Measurements from ENCODE around the gene PRKCE.

PRKCE gene

DNA sequence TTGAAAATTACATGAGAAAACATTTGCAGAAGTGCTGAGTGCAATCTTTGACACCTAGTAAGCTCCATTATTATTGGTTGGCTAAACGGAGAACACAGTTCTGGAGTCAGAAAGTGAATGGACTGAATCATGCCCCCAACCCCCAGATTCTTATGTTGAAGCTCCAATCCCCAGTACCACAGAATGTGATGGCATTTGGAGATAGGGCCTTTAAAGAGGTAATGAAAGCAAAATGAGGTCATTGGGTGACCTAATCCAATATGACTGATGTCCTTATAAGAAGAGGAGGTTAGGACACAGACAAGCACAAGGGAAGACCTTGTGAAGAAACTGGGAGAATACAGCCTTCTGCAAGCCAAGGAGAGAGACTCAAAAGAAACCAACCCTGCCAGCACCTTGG, 444.8 kb downstream of the PRKCE start:
- TF ChIP-seq, protein P1, sequence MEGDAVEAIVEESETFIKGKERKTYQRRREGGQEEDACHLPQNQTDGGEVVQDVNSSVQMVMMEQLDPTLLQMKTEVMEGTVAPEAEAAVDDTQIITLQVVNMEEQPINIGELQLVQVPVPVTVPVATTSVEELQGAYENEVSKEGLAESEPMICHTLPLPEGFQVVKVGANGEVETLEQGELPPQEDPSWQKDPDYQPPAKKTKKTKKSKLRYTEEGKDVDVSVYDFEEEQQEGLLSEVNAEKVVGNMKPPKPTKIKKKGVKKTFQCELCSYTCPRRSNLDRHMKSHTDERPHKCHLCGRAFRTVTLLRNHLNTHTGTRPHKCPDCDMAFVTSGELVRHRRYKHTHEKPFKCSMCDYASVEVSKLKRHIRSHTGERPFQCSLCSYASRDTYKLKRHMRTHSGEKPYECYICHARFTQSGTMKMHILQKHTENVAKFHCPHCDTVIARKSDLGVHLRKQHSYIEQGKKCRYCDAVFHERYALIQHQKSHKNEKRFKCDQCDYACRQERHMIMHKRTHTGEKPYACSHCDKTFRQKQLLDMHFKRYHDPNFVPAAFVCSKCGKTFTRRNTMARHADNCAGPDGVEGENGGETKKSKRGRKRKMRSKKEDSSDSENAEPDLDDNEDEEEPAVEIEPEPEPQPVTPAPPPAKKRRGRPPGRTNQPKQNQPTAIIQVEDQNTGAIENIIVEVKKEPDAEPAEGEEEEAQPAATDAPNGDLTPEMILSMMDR (conservative IDR thresholded peaks at IDR 0.05; ENCODE audit: low read depth) = no peak
- no peak overlapping the region for H3K27ac ChIP-seq
- POLR2A ChIA-PET (ENCODE audit: low non-redundant PET) = no interaction called here
- CTCF ChIA-PET = no interaction called here
- DNase-seq (ENCODE audit: low spot score) = no peak

DNA sequence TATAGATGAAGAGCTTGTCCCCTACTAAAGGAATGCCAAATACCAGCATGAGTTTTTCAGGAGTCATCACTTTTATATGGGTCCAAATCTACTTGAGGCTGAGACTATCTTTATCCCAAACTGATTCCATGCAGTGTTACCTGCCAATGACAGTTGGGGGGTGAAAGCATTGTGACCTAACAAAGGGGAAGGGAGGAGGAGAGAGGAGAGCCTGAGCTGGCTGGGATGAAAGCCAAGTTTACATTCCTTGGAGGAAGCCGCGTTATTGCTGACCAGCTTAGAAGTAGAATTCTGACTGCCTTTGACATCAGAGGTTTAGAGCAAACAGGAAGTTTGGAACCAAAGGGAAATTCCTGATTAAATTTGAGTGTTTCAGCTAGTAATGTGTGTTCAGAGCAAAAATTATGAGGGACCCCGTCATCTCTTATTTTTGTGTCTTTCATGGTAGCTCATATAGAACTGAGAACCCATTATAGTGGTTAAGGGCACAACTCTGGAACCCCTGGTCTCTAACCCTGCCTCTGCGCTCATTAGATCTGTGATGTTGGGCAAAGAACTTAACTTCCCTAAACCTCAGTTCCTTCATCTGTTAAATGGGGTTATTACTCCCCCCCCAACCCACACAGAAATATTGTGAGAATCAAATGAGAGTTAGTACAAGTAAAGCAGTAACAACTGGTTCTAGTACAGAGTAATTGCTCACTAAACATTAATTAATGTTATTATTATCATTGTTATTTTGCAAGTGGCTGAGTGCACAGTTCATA, 446.4 kb downstream of the PRKCE start:
- CTCF ChIA-PET = interaction anchor here (0.5 to 0.7 kb wide), 3 partner anchors 20 to 125 kb away, joined by 3 read pairs; no protein-coding TSS in a partner anchor
- DNase-seq (ENCODE audit: low spot score) = peak; percentile 87
- H3K27ac ChIP-seq = peak overlapping the region; percentile 69
- POLR2A ChIA-PET (ENCODE audit: low non-redundant PET) = no interaction called here
- TF ChIP-seq, protein P1 (conservative IDR thresholded peaks at IDR 0.05; ENCODE audit: low read depth) = no peak

DNA sequence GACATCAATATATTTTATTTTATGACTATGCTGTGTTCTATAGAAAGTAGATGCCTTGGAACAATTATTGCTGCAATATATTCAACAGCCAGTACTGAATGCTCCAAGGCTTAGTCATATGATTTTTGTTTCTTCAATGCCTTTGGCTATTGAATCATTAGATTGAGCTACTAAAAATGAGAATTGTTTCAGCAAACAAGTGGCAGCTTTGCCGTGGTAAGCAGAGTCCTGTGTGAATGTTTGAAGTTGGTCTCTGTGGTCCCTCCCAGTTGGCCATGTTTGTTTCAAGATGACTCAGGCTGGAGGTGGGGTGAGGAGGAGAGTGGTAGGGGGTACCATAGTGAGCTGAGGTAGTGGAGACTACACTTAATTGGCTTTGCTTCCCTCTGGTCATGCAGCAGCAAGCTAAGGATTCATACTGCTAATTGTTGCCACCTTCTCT, 447.2 kb downstream of the PRKCE start:
- peak; percentile 73 for DNase-seq (ENCODE audit: low spot score)
- peak overlapping the region; percentile 88 for H3K27ac ChIP-seq
- CTCF ChIA-PET = interaction anchor here (0.6 kb wide), 1 partner anchor 60 kb away, joined by 5 read pairs; no protein-coding TSS in a partner anchor
- TF ChIP-seq, protein P1 (conservative IDR thresholded peaks at IDR 0.05; ENCODE audit: low read depth) = no peak
- POLR2A ChIA-PET (ENCODE audit: low non-redundant PET) = no interaction called here

DNA sequence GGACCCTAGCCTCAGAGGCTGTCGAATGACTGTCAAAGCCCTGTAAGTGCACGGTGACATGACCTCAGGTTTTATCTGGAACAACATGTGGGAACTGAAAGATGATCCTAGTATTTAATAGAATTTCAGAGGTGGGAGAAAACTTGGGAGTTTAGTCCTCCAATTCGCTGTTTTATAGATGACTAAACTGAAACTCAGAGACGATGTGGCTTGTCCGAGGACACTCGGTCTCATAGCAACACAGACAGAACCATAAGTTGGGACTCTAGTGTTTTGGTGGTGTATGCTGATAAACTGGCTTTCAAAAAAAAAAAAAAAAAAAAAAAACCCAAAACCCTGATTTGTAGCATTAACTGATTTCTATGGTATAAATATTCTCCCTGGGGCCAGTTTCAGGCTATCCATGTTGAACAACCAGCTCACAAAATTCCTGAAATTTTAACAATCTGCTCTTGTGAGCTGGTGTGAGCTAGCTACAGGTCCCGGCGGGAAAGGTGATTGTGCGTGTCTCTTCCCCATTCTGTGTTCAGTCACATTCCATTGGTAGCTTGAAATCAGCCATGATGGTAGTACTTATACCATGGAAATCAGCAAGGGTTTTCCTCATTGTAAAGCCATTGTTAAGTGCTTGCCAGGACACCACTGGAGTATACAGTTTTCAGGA, 450.2 kb downstream of the PRKCE start:
- DNase-seq (ENCODE audit: low spot score) = no peak
- CTCF ChIA-PET = interaction anchor here (0.6 kb wide), 1 partner anchor 8 kb away, joined by 4 read pairs; no protein-coding TSS in a partner anchor
- TF ChIP-seq, protein P1 (conservative IDR thresholded peaks at IDR 0.05; ENCODE audit: low read depth) = no peak
- no peak overlapping the region for H3K27ac ChIP-seq
- POLR2A ChIA-PET (ENCODE audit: low non-redundant PET) = no interaction called here

DNA sequence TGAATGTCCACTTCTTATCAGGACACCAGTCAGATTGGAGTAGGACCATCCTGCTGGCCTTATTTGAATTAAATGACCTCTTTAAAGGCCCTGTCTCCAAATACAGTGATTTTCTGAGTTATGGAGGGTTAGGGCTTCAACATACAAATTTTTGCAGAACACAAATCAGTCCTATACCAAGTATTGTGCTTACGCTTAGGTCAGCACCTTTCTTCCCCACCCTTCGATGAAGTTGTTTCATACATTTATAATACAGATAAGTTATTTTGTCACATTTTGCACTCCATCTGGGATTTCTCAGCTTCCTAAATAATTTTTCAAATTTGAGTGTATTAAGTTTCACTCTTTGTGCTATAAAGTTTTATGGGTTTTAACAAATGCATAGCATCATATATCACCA, 455.2 kb downstream of the PRKCE start:
- CTCF ChIA-PET = no interaction called here

DNA sequence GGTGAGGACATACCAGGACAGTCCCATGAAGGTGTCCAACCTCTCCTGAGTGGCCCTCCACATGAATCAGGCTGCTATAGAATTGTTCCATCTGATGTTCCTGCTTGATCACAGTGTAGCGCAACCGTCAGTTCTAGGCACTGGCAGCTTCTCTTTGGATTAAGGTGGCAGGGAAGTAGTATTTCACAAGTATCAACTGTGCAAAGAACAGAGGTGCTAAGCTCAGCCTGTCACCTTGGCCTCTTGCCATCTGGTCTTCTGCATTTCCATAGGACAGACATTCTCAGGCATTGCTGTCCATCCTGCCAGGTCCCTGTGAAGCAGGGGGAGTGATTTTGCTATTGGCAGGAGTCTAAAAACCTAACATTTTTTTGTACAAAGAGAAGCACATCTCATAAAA, 463.5 kb downstream of the PRKCE start:
- ChIA-PET POLR2A (ENCODE audit: low non-redundant PET) (interaction anchor here (0.5 kb wide), 1 partner anchor 10 kb away, joined by 3 read pairs; no protein-coding TSS in a partner anchor), CTCF (no interaction called here)
- TF ChIP-seq, protein P1 (conservative IDR thresholded peaks at IDR 0.05; ENCODE audit: low read depth) = no peak
- H3K27ac ChIP-seq = no peak overlapping the region
- no peak for DNase-seq (ENCODE audit: low spot score)

More for the DNA sequence above, 455.2 kb downstream of the PRKCE start:
- DNase-seq (ENCODE audit: low spot score) = no peak
- H3K27ac ChIP-seq = no peak overlapping the region
- TF ChIP-seq, protein P1 (conservative IDR thresholded peaks at IDR 0.05; ENCODE audit: low read depth) = no peak
- POLR2A ChIA-PET (ENCODE audit: low non-redundant PET) = no interaction called here

Measured in RWPE1 (cell line).